HG03280 (cell line): ENCODE results near the gene NMNAT2.
"Not testable (repeated sequence)": the region's sequence is repeated elsewhere in the genome, so short reads cannot be mapped to it uniquely, and the experiment has no call there.

ENCODE experiments used
- ATAC-seq: cut with Tn5 transposase; IDR thresholded peaks from one replicate; pipeline ENCODE4 v1.9.1; 2021; ENCODE audit warnings: mild to moderate bottlenecking, moderate library complexity; ENCODE audit not compliant: unreplicated experiment

The NMNAT2 gene

DNA sequence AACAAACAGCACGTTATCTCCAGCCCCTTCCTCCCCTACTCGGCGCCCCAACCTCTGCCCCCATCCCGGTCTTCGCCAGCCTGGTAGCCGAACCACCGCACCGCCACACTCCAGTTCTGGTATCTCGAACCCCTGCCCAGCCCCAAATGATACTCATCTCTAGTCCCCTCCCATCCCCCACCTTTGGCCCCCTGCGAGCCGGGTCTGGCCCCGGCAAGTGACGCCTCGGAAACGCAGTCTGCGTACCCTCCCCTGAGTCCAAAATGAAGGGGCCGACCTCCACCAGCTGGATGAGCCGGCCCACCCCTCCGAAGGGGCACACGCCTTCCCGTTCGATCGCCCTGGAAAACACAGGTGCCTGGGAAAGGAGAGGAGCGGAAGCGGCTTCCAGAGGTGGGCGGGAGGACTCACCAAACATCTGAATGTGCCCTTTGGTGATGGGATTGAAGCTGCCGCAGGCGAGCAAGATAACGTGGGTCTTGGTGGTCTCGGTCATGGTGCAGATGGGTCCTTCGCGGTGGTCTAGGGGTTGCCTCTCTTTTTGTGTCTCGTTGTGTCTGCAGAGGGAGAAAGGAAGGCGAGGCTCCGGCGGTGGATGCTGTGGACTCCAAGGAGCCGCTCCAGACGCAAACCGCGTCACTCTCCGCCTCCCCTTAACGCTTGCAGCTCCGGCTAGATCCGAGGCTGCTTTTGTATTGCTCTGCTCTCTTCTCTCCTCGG is at the start of gene NMNAT2:
Gene NMNAT2, minus strand, starts transcription at position 609 of the 720 bp plus-strand sequence. Its CDS starts 113 bp downstream, at position 496.
- no peak for ATAC-seq

DNA sequence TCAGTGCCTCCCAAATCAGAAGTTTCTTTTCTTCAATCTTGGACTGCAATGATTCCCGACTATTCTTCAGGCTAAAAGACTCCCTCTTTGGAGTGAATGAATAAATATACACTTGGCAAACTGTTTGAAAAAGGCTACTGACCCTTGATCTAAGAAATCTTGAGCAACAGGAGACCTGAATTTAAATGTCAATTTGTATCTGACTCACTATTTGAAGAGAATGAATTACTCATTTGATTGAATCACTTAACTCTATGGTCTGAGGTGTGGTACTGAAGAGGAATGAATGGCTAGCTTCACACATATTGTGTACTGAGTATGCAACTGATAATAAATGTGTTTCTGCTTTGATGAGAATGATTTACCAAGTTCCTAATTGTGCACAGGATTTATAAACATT is 49.5 kb upstream of the NMNAT2 start:
- no peak for ATAC-seq

DNA sequence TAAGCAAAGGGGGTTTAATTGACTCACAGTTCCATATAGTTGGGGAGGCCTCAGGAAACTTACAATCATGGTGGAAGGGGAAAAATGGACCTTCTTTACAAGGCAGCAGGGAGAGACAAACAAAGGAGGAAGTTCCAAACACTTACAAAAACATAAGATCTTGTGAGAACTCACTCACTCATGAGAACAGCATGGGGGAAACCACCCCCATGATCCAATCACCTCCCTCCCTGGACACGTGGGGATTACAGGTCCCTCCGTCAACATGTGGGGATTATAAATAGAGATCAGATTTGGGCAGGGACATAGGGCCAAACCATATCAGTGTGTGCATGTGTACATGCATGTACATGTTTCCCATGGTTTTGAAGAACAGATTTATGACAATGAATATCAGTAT is 48.6 kb upstream of the NMNAT2 start:
- ATAC-seq: no peak

DNA sequence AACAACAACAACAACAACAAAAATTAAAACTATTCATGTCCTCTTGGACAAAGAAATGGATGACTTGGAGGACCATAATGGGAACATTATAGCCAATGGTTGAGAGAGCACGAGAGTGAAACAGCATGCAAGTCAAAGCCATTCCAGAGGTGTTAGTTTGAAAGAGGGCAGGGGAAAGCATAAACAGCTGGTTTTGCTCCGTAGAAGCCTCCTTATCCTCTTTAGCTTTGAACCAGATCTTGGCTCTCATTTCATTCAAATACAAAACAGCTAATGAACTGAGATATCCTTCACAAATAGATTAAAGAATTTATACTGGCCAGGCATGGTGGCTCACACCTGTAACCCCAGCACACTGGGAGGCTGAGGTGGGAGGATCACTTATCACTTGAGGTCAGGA is 45.4 kb upstream of the NMNAT2 start:
- ATAC-seq: no peak

DNA sequence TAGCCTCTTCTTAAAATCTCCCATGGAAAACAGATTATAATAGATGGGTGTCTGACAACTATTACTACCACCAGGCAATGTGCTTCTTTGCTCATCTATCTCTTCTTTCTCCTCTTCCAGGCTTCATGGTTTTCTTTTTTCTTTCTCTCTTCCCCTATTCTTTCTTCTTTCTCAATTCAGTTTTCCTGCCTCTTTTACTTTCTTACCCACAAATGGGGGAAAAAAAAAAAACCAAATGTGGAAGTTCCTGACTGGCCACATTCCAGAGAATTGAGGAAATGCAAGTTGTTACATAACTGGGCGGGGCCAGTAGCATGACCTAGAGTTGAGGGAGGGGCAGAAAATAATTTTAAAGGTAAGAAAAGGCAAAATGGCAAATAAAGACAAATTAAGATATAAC is 43.2 kb upstream of the NMNAT2 start:
- no peak for ATAC-seq

DNA sequence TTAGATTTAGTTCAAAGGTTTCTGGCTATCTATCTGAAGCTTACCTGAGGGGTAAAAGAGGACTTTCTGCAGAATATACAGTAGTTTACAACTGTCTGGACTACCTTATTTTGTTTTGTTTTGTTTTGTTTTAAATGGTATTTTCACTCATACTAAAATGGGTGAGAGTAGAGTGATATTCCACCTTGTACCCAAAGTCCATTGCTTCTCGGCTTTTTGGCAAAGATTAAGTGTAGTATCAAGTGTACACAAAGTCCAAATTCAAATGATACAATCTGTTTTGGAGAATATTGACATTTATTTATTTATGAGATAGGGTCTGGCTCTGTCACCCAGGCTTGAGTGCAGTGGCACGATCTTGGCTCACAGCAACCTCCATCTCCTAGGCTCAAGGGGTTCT is 42.4 kb upstream of the NMNAT2 start:
- no peak for ATAC-seq

DNA sequence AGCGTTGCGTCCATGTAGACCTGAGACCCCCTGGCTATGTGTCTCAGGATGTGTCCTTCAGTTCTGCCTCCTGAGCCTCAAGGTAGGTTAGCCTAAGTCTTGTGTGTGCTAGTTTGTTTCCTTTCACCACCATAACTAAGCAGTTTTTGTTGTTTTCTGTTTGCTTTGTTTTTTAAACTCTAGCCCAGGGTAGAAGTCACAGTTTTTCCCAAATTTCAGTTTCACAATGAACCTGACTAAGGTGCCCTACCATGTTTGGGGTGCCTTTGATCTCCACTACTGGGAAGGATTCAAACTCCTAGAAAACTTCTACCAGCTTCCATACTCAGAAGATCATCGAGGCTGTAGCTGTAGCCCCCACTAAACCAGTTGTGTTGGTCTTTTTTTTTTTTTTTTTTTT is 39.3 kb upstream of the NMNAT2 start:
- no peak for ATAC-seq

DNA sequence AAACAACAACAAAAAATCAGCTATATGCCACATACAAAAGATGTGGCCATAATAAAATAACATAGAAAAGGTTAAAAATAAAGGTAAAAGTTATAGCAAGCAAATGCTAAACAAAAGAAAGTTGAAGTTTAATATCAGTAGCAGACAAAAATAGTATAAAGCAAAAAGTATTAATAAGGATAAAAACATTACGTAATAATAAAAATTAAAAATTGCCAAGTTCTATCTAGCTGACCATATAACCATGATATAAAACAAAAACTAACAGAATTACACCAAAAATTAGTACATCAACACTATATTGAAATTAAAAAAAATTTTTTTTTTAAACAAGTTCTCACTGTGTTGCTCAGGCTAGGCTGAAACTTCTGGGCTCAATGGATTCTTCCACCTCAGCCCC is 38.6 kb upstream of the NMNAT2 start:
- ATAC-seq: no peak

DNA sequence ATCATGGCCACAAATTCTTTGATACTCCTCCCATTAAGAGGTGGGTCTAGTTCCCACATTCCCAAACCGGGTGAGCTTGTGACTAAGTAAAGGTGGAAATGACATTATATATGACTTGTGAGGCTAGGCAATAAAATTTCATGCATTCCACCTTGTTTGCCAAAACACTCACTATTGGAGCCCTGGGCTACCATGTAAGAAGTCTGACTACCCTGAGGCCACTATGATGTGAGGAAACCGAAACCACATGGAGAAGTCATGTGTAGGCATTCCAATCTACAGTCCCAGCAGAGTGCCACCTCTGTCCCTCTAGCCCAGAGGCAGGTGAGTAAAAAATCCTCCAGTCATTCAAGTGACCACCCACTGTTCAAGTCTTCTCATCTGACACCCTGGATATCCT is 36.2 kb upstream of the NMNAT2 start:
- ATAC-seq: no peak

DNA sequence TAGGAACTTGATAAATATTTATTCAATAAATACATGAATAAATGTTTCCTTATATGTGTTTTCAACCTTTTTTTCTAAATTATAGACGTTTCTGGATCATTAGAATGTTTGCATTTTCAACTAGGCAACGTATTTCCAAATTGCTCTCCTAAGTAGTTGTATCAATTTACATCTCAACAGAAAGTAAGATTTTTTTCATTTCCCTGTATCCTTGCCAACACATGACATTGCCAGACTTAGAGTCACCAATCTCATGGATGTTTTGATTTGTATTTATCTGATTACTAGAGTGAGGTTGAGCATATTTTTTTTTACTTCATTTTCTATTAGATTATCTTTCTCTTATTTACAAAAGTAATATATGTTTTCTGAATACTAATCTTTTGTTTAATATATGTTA is 31.9 kb upstream of the NMNAT2 start:
- no peak for ATAC-seq

DNA sequence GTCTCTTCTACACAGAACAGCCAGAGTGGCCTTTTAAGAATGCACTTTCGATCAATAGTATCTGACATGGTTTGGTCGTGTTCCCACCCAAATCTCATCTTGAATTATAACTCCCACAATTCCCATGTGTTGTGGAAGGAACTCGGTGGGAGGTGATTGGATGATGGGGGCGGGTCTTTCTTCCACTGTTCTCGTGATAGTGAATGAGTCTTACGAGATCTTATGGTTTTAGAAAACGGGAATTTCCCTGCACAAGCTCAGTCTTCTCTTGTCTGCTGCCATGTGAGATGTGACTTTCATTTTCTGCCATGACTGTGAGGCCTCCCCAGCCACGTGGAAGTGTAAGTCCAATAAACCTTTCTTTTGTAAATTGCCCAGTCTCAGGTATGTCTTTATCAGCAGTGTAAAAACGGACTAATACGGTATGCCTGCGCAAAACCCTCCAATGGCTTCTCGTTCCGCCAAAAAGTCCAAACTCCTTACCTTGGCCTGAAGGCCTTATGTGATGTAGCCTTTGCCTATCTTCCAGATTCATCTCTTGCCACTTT is 31.1 kb upstream of the NMNAT2 start:
- ATAC-seq: no peak

DNA sequence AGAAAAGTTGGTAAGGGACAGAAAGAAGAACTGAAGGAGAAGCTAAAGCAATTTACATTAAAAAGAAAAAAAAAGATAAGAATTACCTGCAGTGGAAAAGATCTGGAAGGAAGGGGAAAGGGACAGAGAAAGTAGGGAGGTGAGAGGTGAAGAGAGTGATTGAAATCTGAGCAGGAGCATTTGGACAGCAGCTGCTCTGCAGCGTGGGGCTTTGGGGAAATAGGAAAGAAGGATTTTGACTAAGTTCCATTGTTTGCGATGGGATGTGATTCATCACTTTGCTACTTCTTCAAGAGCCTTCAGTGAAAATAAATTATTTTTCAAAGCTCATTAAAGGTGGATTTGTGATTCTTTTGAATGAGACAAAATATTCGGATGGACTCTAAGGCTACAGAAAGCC is 26.1 kb upstream of the NMNAT2 start:
- ATAC-seq: no peak

DNA sequence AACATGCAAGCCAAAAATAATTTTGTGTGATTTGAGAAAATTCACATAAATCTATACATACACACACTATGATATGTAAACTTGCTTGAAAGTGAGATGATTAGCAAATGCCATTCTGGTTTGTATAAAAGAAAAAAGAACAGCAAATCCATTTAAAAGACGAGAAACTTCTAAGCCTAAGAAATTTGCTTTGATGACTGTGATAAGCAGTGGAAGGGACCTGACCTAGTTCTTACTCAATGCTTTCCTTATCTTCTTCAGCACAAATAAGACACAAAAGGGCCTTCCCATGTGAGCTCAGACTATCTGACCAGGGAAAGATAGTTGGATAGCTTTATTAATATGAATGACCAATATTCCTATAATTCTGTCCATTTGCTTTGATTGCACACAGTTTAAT is 25.3 kb upstream of the NMNAT2 start:
- ATAC-seq: no peak

DNA sequence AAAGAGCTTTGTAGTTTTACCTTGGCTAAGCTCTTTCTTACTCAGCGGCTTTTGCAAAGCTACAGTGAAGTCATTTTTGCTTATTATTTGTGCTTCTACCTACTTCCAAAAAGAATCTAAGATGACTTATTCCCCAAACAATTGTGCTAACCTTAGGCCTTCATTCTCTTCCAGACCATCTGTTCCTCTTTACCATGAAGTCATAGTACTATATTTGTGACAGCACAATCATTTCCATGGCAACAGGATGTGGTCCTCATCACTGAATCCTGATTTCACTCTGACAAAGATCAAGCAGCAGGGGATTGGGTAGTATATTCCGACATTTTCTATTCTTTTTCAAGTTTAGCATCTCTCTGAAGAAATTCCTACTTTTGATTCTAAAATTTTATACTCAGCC is 24.8 kb upstream of the NMNAT2 start:
- no peak for ATAC-seq

DNA sequence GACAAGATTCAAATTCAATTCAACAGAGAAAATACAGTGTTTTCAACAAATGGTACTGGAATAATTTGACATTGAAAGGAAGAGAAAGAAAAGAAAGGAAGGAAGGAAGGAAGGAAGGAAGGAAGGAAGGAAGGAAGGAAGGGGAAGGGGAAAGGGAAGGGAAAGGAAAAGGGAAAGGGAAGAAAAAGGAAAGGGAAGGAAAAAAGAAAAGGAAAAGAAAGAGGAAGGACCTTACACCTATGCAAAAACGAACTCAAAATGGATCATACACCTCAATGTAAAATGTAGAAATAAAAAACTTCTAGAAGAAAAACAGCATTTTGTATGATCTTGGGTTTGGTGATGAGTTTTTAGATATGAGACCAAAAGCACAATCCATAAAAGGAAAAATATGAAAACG is 19.9 kb upstream of the NMNAT2 start:
- ATAC-seq: no peak

DNA sequence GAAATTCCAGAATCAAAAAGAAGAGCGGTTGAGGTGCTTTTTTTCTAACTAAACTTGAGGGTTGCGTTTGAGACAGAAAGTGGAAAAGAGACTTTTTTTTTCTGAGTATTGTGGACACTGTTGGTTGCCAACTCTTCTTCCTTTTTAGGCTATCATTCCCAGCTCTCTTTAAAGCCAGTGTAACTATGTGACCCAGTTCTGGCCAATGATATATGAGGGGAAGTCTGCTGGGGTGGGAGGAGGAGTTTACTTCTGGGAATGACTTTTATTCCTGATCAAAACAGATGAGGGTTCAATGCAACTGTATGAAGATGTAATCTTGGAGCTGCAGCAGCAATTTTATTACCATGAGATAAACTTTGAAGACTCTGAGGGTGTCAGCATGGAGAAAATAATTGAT is 17.3 kb upstream of the NMNAT2 start:
- no peak for ATAC-seq

DNA sequence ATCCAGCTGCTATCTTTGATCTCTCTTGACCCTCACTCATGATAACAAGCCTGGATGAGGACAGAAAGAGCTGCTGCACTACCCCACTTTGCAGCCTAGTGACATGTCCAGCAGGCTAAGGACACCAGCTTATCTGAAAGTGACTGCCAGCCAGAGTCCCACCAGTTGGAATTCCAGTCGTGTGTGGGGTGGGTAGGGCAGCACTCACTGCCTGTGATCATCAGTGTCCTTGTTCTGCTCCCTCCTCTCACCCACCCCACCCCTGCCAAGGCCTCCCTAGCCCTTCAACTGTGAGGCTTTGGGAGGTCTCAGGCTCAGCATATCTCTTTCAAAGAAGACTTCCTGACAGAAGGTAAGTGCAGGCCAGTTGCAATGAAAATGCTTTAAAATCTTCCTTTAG is 15.5 kb upstream of the NMNAT2 start:
- ATAC-seq: no peak

DNA sequence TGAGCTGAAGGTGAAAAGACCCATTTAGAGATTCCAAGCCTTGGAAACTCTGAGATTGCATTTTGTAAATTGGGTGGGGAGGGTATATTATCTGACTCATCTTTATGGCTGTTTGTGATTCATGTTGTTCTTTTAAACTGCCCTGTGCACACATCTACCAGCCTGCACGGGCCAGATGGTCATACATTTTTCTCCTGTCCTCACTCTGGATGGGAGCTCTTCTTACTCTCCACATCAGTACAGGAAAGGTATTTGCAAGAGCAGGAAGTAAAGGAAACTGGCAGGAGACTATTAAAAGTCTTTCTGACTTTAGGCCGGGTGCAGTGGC is 14.3 kb upstream of the NMNAT2 start:
- ATAC-seq: no peak

DNA sequence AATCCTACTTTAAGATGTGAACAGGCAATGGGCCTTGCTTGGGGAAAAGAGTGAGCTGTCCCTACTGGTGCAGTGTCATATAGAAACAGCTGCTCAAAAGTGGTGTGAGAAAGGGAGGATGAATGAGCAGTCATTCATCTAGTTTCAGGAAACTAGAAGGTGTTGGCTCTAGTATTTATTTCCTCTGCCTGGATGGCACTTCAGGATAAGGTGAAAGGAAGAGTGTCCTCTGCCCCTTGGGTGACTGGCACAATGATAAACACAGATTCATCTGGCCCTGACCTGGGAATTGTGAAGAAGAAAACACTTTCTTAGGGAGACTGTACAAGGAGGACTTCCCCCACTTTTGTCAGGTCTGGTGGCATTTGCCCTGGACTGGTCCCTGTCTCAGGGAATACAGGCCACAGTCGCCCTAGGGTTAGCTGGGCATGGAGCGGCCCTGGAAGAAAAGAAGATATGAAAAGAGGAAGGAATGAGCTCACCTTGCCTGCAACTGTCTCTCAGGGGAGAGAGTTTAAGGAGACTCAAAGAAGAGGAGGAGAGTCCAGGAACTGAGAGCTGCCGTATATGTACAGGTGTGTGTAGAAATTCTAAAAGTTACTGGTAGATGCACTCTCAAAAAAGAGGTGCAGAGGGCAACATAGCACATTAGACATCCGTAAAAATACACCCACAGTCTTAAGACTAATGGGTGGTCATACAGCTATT is 13.8 kb upstream of the NMNAT2 start:
- ATAC-seq: no peak

DNA sequence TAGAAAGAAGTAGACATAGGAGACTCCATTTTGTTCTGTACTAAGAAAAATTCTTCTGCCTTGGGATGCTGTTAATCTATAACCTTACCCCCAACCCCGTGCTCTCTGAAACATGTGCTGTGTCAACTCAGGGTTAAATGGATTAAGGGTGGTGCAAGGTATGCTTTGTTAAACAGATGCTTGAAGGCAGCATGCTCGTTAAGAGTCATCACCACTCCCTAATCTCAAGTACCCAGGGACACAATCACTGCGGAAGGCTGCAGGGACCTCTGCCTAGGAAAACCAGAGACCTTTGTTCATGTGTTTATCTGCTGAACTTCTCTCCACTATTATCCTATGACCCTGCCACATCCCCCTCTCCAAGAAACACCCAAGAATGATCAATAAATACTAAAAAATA is 9.4 kb upstream of the NMNAT2 start:
- ATAC-seq: not testable (repeated sequence)

DNA sequence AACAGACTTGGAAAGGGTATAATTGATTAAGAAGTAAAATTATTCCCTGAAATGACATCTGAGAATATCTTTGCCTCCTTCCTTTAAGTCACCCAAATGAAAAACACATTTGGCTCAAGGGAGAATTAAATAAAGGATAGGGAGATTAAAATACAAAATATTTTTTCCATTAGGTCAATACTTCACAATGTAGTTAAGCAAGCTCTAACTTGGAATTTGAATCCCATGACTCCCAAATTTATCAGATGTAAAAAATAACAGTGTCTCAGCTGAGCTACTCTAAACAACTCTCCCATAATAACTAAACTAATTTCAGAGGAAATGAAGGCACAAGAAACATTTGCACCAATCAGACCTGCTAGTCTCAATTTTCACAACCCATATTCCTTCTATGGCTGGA is 6.5 kb upstream of the NMNAT2 start:
- ATAC-seq: no peak

DNA sequence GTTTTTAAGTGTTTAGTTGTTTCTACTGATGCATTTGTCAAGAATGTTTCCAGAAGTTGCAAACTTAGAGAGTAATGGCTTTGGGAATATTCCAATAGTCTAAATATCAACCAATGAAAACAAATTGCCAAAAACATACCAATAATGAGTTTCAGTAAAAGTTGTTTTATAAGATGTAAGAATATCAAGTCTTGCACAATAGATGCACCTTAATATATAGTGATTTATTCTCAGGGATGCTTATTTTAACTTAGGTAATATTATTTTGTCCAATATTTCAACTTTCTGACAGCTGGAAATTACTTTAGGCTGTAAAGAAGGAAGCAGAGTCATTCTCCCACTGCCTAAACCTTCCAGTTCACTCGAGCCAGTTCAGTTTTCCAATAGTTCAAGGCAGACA is 5.4 kb upstream of the NMNAT2 start:
- ATAC-seq: no peak

DNA sequence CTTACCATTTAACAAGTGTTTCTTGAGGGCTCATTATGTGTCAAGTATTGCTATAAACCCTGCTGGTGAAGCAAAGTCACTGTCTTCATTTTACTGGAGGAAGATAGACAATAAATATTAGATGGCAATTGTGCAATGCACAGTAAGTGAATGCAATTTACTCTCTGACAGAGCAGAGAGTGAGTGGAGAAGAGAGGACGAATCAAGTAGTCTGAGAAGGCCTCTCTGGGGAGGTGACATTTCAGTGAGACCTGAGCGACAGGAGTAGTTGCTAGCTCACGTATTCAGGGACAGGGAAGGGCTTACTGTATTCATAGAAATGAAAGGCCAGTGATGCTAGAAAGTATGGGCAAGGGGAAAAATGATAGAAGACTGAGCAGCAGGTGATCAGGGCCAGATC is 1.2 kb upstream of the NMNAT2 start:
- ATAC-seq: no peak
